ENCODE measurements around the gene DNAJB8. TPM values are rescaled to one million over a fixed set of nuclear protein-coding genes. Genes with fewer than 3 reads are reported as not detected.

The DNAJB8 gene
- total RNA-seq, 1 experiment from 2014 or later = not detected

DNA sequence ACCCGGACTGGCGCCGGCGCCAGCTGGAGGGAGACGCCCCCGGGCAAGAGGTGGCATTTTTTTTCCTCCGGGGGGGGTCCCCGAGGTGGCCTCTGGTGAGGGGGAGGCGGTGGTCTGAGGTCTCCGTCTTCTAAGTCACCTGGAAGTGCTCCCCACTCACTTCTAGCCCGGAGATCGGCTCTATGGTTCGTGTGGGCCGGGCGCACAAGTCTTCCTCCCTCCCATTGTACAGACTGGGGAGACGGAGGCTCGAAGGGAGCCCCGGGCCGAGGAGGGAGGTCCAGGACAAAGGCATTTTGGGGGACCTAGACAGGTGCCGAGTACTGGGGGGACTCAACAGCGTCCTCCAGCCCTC, 21.9 kb upstream of the DNAJB8 start:
- no peaks in the 10 kb centered on the region for H3K27me3 Mint-ChIP-seq (ENCODE audit: insufficient read depth, unreplicated experiment)
- H3K9me3 ChIP-seq = no peaks in the 10 kb centered on the region
- H3K4me1 Mint-ChIP-seq (ENCODE audit: low read depth, unreplicated experiment) = no peaks in the 10 kb centered on the region
- H3K4me1 ChIP-seq = peaks cover 8% of the 10 kb centered on the region
- no TSS peak for BruUV-seq (replicated peaks)
- H3K4me3 ChIP-seq (ENCODE audit: low read depth, low read length) = peak overlapping the region; percentile 71
- TF ChIP-seq, protein P1, sequence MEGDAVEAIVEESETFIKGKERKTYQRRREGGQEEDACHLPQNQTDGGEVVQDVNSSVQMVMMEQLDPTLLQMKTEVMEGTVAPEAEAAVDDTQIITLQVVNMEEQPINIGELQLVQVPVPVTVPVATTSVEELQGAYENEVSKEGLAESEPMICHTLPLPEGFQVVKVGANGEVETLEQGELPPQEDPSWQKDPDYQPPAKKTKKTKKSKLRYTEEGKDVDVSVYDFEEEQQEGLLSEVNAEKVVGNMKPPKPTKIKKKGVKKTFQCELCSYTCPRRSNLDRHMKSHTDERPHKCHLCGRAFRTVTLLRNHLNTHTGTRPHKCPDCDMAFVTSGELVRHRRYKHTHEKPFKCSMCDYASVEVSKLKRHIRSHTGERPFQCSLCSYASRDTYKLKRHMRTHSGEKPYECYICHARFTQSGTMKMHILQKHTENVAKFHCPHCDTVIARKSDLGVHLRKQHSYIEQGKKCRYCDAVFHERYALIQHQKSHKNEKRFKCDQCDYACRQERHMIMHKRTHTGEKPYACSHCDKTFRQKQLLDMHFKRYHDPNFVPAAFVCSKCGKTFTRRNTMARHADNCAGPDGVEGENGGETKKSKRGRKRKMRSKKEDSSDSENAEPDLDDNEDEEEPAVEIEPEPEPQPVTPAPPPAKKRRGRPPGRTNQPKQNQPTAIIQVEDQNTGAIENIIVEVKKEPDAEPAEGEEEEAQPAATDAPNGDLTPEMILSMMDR (IDR thresholded peaks at IDR 0.05; ENCODE audit: insufficient read depth in 1 of 2, low read depth in 1 of 2, low read length in 1 of 2, severe bottlenecking in 1 of 2, unreplicated experiment in 1 of 2) = no peak
- ChIA-PET CTCF (interaction anchor here (0.7 to 1.3 kb wide), 2 partner anchors 9 to 378 kb away, joined by 4 read pairs; no protein-coding TSS in a partner anchor), POLR2A (interaction anchor here (1.5 kb wide), 1 partner anchor 56 kb away, joined by 5 read pairs; no protein-coding TSS in a partner anchor)
- no peaks in the 10 kb centered on the region for H3K36me3 ChIP-seq (ENCODE audit: control insufficient read depth, insufficient read depth, low read length)
- no peaks in the 10 kb centered on the region for H3K27me3 ChIP-seq (replicated peaks; ENCODE audit: control insufficient read depth, insufficient read depth, low read length)
- peak overlapping the region; percentile 93 for H3K4me3 Mint-ChIP-seq (ENCODE audit: unreplicated experiment)
- peak overlapping the region; percentile 89 for H3K27ac Mint-ChIP-seq (ENCODE audit: unreplicated experiment)
- intact Hi-C loops (cut with micrococcal nuclease; ENCODE audit: unreplicated experiment) = loop anchor here (1.0 to 2.0 kb wide), 2 partner anchors 53 to 62 kb away; no protein-coding TSS in a partner anchor
- DNase-seq = no peak
- H3K9me3 Mint-ChIP-seq (ENCODE audit: unreplicated experiment) = no peaks in the 10 kb centered on the region
- H3K36me3 Mint-ChIP-seq (ENCODE audit: insufficient read depth, unreplicated experiment) = peaks cover 9% of the 10 kb centered on the region

DNA sequence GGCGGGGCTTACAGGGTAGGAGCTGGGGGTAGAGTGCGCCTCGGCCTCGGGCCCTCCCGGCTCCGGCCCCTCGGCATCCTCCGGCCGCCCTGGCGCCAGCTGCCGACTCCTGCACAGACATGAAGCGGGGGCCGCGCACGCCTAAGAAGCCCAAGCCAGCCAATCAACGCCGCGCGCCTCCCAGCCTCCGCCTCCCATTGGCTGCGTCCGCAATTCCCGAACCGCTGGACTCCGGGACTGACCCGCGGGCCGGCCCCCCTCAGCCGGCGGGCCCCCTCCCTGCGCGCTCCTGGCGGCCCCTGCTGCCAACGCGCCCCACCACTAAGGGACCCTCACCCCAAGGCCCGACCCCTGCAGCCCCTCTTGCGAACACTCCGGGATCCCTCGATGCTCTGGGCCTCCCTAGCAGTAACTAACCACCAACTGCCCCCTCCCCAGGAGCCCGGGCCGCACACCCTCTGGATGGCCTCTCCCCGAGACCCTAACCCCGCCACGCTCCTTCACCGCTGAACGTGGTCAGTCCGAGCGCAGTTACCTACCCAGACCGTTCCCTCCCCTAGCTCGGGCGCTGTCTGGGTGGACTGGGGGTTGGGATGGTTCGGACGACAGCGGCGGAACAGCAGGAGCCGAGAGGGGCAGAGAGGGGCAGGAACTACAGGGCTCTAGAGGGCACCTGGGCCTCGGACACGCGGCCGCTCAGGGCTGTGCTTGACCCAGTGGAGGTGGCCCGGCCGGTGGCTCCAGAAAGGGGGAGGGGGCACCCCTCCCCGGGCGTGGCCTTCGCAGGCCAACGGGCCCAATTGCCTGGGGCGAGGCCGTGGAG, 21.3 kb upstream of the DNAJB8 start:
- intact Hi-C loops (cut with micrococcal nuclease; ENCODE audit: unreplicated experiment) = loop anchor here (1.0 to 2.0 kb wide), 2 partner anchors 53 to 61 kb away; no protein-coding TSS in a partner anchor
- POLR2A ChIA-PET = no interaction called here

DNA sequence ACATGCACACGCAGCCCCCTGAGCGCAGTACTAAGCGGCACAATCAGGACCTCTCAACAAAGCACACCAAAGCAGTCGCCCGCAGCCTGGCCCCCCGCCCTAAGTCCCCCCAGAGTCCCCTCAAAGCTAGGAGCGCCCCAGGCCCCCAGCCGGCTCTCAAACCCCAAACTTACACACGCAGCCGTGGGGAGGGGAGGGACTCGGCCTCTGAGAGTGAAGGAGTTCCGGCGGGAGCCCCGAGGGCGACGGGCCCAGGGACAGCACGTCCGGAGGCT, 20.8 kb upstream of the DNAJB8 start:
- no peak for DNase-seq
- intact Hi-C loops (cut with micrococcal nuclease; ENCODE audit: unreplicated experiment) = no loop called here
- TF ChIP-seq, protein P1 (IDR thresholded peaks at IDR 0.05; ENCODE audit: insufficient read depth in 1 of 2, low read depth in 1 of 2, low read length in 1 of 2, severe bottlenecking in 1 of 2, unreplicated experiment in 1 of 2) = no peak
- POLR2A ChIA-PET = no interaction called here
- Histone ChIP-seq H3K4me1 (peaks cover 11% of the 10 kb centered on the region), H3K4me3 (ENCODE audit: low read depth, low read length) (peak overlapping the region; percentile 71), H3K27me3 (replicated peaks; ENCODE audit: control insufficient read depth, insufficient read depth, low read length) (no peaks in the 10 kb centered on the region), H3K36me3 (ENCODE audit: control insufficient read depth, insufficient read depth, low read length) (no peaks in the 10 kb centered on the region), H3K9me3 (no peaks in the 10 kb centered on the region)
- Mint-ChIP-seq H3K4me1 (ENCODE audit: low read depth, unreplicated experiment) (no peaks in the 10 kb centered on the region), H3K27me3 (ENCODE audit: insufficient read depth, unreplicated experiment) (no peaks in the 10 kb centered on the region), H3K27ac (ENCODE audit: unreplicated experiment) (peak overlapping the region; percentile 89), H3K4me3 (ENCODE audit: unreplicated experiment) (peak overlapping the region; percentile 93), H3K9me3 (ENCODE audit: unreplicated experiment) (no peaks in the 10 kb centered on the region), H3K36me3 (ENCODE audit: insufficient read depth, unreplicated experiment) (peaks cover 9% of the 10 kb centered on the region)
- CTCF ChIA-PET = interaction anchor here (1.0 kb wide), 1 partner anchor 10 kb away, joined by 6 read pairs; no protein-coding TSS in a partner anchor
- no TSS peak for BruUV-seq (replicated peaks)

More for the DNA sequence above, 21.3 kb upstream of the DNAJB8 start:
- BruUV-seq (replicated peaks) = no TSS peak
- no peaks in the 10 kb centered on the region for H3K9me3 ChIP-seq
- H3K36me3 Mint-ChIP-seq (ENCODE audit: insufficient read depth, unreplicated experiment) = peaks cover 9% of the 10 kb centered on the region
- H3K4me3 ChIP-seq (ENCODE audit: low read depth, low read length) = peak overlapping the region; percentile 71
- H3K4me3 Mint-ChIP-seq (ENCODE audit: unreplicated experiment) = peak overlapping the region; percentile 93
- H3K9me3 Mint-ChIP-seq (ENCODE audit: unreplicated experiment) = no peaks in the 10 kb centered on the region
- H3K27me3 Mint-ChIP-seq (ENCODE audit: insufficient read depth, unreplicated experiment) = no peaks in the 10 kb centered on the region
- no peaks in the 10 kb centered on the region for H3K36me3 ChIP-seq (ENCODE audit: control insufficient read depth, insufficient read depth, low read length)
- peak overlapping the region; percentile 89 for H3K27ac Mint-ChIP-seq (ENCODE audit: unreplicated experiment)
- peaks cover 11% of the 10 kb centered on the region for H3K4me1 ChIP-seq
- TF ChIP-seq, protein P1 (IDR thresholded peaks at IDR 0.05; ENCODE audit: insufficient read depth in 1 of 2, low read depth in 1 of 2, low read length in 1 of 2, severe bottlenecking in 1 of 2, unreplicated experiment in 1 of 2) = no peak
- H3K4me1 Mint-ChIP-seq (ENCODE audit: low read depth, unreplicated experiment) = no peaks in the 10 kb centered on the region
- DNase-seq = peak; percentile 93 to 94
- H3K27me3 ChIP-seq (replicated peaks; ENCODE audit: control insufficient read depth, insufficient read depth, low read length) = no peaks in the 10 kb centered on the region
- CTCF ChIA-PET = interaction anchor here (0.7 to 1.3 kb wide), 3 partner anchors 9 to 379 kb away, joined by 4 to 6 read pairs (median 4); no protein-coding TSS in a partner anchor

Measured in Caco-2 (cell line).